Loucy (cell line): ENCODE measurements around the gene PDHA1.

Experiments
- EZH2phosphoT487 ChIP-seq: fragments of 200-600 bp; IDR thresholded peaks from 2 replicates; pipeline ENCODE4 v1.6.1; 2018; ENCODE audit warnings: antibody characterized with exemption, mild to moderate bottlenecking, moderate library complexity, borderline replicate concordance
- TF ChIP-seq, protein P1 (sequence below): fragments of 200-600 bp; sonication (generic); conservative IDR thresholded peaks from 2 replicates; pipeline ENCODE4 v1.5.1; 2014; ENCODE audit warnings: mild to moderate bottlenecking, antibody characterized with exemption, low read length

DNA sequence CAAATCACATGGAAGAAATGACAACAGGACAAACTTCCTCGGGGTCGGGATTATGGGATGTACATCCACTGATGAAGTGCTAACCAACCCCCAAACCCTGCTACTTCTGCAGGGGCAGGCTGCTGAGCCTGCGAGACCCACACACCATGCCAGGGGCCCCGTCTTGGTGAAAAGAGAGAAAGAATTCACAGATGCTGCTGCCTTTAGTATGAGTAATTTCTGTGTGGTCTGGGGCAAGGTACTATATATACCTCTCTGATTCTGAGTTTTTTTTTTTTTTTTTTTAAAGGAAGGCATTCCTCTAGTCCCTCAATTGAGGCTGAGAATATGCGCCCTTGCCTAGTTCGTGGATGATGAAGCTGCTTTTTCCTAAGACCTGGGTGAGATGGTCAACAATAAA lies 24.8 kb downstream of the PDHA1 start:
- TF ChIP-seq, protein P1, sequence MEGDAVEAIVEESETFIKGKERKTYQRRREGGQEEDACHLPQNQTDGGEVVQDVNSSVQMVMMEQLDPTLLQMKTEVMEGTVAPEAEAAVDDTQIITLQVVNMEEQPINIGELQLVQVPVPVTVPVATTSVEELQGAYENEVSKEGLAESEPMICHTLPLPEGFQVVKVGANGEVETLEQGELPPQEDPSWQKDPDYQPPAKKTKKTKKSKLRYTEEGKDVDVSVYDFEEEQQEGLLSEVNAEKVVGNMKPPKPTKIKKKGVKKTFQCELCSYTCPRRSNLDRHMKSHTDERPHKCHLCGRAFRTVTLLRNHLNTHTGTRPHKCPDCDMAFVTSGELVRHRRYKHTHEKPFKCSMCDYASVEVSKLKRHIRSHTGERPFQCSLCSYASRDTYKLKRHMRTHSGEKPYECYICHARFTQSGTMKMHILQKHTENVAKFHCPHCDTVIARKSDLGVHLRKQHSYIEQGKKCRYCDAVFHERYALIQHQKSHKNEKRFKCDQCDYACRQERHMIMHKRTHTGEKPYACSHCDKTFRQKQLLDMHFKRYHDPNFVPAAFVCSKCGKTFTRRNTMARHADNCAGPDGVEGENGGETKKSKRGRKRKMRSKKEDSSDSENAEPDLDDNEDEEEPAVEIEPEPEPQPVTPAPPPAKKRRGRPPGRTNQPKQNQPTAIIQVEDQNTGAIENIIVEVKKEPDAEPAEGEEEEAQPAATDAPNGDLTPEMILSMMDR, result no peak
- no peak for TF ChIP-seq EZH2phosphoT487
